K562 (cell line): ENCODE data around the gene ADORA2B. TPM values are rescaled to one million over a fixed set of nuclear protein-coding genes. Genes with fewer than 3 reads are reported as not detected.

ENCODE experiments used
- ATF3 ChIP-seq, 2 experiments: fragments of 450-650 bp in 1 of 2; sonication (generic) in 1 of 2; formaldehyde crosslinking in 1 of 2; IDR thresholded peaks in 1 of 2; conservative IDR thresholded peaks in 1 of 2; 2 replicates each; pipeline versions ENCODE4 v1.6.1 to v1.8.1; 2016 to 2023; ENCODE audit warnings: mild to moderate bottlenecking in 2 of 2, moderate library complexity in 2 of 2, inconsistent platforms in 1 of 2, missing genetic modification reagents in 1 of 2
- CBX3 ChIP-seq, 2 experiments: IDR thresholded peaks; 1 replicate in 1 of 2; 2 replicates in 1 of 2; pipeline ENCODE4 v1.6.1; 2012; ENCODE audit warnings: inconsistent platforms in 2 of 2, low read length in 2 of 2, borderline replicate concordance in 1 of 2, control low read depth in 1 of 2
- KDM2B ChIP-seq: fragments of 250-450 bp; sonication (Bioruptor Pico); IDR thresholded peaks from 2 replicates; pipeline ENCODE4 v1.8.0; 2021; ENCODE audit warnings: mild to moderate bottlenecking, moderate library complexity
- MAFF ChIP-seq: IDR thresholded peaks from 2 replicates; pipeline ENCODE4 v1.6.1; 2012; ENCODE audit warnings: low read length, improper control_type of control experiment
- MXI1 ChIP-seq: IDR thresholded peaks from 2 replicates; pipeline ENCODE4 v1.6.1; 2011; ENCODE audit warnings: low read depth, mild to moderate bottlenecking, improper control_type of control experiment, low read length
- NR2C1 ChIP-seq, 2 experiments: fragments of 450-650 bp; IDR thresholded peaks; 2 replicates each; pipeline ENCODE4 v1.6.1; 2017; ENCODE audit warnings: mild to moderate bottlenecking in 2 of 2, antibody characterized with exemption in 1 of 2, inconsistent platforms in 1 of 2, missing compliant biosample characterization in 1 of 2, missing genetic modification characterization in 1 of 2
- PTRF ChIP-seq: fragments of 450-650 bp; IDR thresholded peaks from 2 replicates; pipeline ENCODE4 v1.6.1; 2016; ENCODE audit warnings: mild to moderate bottlenecking, missing genetic modification characterization, missing compliant biosample characterization
- TEAD4 ChIP-seq, 2 experiments: sonication (generic) in 1 of 2; formaldehyde crosslinking in 1 of 2; IDR thresholded peaks; 2 replicates each; pipeline versions ENCODE4 v1.6.1 to v1.8.0; 2012 to 2022; ENCODE audit warnings: borderline replicate concordance in 1 of 2, inconsistent platforms in 1 of 2, low read length in 1 of 2, mild to moderate bottlenecking in 1 of 2, missing genetic modification reagents in 1 of 2
- THRA ChIP-seq: fragments of 450-650 bp; IDR thresholded peaks from 2 replicates; pipeline ENCODE4 v1.6.1; 2017; ENCODE audit warnings: mild to moderate bottlenecking, moderate library complexity
- XRCC5 ChIP-seq: fragments of 200-400 bp; formaldehyde crosslinking; IDR thresholded peaks from 2 replicates; pipeline ENCODE4 v1.6.1; 2017; ENCODE audit warnings: low read depth, mild to moderate bottlenecking, low read length
- ZNF318 ChIP-seq, 2 experiments: fragments of 450-650 bp; IDR thresholded peaks; 2 replicates each; pipeline ENCODE4 v1.6.1; 2016; ENCODE audit warnings: mild to moderate bottlenecking in 2 of 2, borderline replicate concordance in 1 of 2, low read depth in 1 of 2, moderate library complexity in 1 of 2
- ZNF551 ChIP-seq: fragments of 250-450 bp; sonication (Bioruptor Pico); IDR thresholded peaks from 2 replicates; pipeline ENCODE4 v1.5.0; 2021; ENCODE audit warnings: mild to moderate bottlenecking, moderate library complexity
- ZZZ3 ChIP-seq: fragments of 450-650 bp; IDR thresholded peaks from 2 replicates; pipeline ENCODE4 v1.6.1; 2016; ENCODE audit warnings: antibody characterized with exemption, mild to moderate bottlenecking, moderate library complexity
- polyA plus RNA-seq, 8 experiments: library from polyadenylated mRNA; depleted of rRNA in 4 of 8; stranded (reverse) in 5 of 8; unstranded in 3 of 8; fragments of >200 nt; fragmentation: Nextera tagmentation in 2 of 8; fragmentation: Illumina TruSeq in 1 of 8; extraction: Ambion mirVana in 2 of 8; extraction: Trizol in 1 of 8; gene quantifications; 2 replicates each; pipeline versions ENCODE4 v1.2.1 to v1.2.3, GENCODE V29; 2011 to 2014; ENCODE audit warnings: inconsistent platforms in 1 of 8, missing spikeins in 1 of 8
- total RNA-seq, 7 experiments: library from RNA; depleted of rRNA in 6 of 7; stranded (reverse); fragments of >200 nt in 6 of 7; fragmentation: Illumina TruSeq in 2 of 7; extraction: Trizol in 2 of 7; gene quantifications; 2 replicates each; pipeline versions ENCODE4 v1.2.1 to v1.2.3, GENCODE V29; 2011 to 2021; ENCODE audit warnings: low replicate concordance in 1 of 7

Gene ADORA2B
- total and polyA plus RNA-seq, 9 of the 15 experiments (the other 6 are each of a cell fraction or from before 2014, with no cell fraction given): 6.4 to 16.6 (median 10.5) TPM

GRCh38 chr17:15918661-15919259, 26.2 kb upstream of the ADORA2B start (continued):
- TF ChIP-seq TEAD4 (IDR thresholded peaks at IDR 0.05; ENCODE audit: low read length) (no peak), TEAD4 (CRISPR knock-in tag; IDR thresholded peaks at IDR 0.05; ENCODE audit: borderline replicate concordance) (no peak), NR2C1 (IDR thresholded peaks at IDR 0.05) (no peak), NR2C1 (tag; IDR thresholded peaks at IDR 0.05) (no peak), ATF3 (IDR thresholded peaks at IDR 0.05) (no peak), ATF3 (CRISPR knock-in tag; conservative IDR thresholded peaks at IDR 0.05) (no peak), CBX3 (IDR thresholded peaks at IDR 0.05; ENCODE audit: borderline replicate concordance in 1 of 2, low read length in 2 of 2) (no peak), XRCC5 (no peak), ZNF551 (CRISPR knock-in tag) (no peak), KDM2B (no peak), ZZZ3 (no peak), PTRF (tag) (no peak), THRA (no peak), ZNF318 (IDR thresholded peaks at IDR 0.05; ENCODE audit: borderline replicate concordance in 1 of 2, low read depth in 1 of 2) (no peak), MXI1 (no peak), MAFF (no peak)
